ENCODE measurements around the gene SUCNR1.

DNA sequence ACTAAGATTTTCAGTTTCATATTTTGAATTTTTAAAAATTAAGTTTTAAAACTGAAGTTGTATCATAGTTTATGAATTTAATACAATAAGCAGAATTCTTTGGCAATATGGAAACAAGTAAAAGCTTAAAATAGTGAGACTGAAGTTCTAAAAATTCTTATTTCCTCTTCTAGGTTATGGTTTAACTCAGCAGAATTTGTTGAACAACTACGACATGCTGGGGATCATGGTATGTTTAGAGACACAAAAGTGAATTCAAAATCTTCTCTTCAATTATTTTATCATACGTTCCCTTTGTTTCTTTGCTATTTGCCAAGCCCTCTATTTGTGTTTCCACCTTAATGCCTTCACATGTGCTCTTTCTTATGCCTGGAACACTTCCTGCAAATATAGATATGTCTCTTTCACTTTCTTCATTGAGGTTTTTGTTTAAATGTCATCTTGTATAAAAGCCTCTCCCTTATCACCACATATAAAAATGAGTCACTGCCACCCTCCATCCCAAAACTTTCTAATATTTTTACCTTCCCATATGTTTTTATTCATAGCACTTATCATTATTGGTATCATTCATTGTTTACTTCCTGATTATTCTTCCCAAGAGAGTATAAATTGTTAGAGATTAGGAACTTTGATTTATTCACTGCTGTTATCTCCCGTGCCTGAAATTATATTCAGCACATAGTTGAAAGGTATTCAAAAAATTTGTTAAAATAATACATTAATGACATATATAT lies 6.4 kb downstream of the SUCNR1 start:
- no peak for TF ChIP-seq CTCF (IDR thresholded peaks at IDR 0.05)
- TF ChIP-seq POLR2A (IDR thresholded peaks at IDR 0.05), result no peak

Measured in adrenal gland (tissue), 5 donors.